KBM-7 (cell line): ENCODE measurements around the gene ST6GALNAC5.

Experiments
- DNase-seq: peaks from one replicate; pipeline ENCODE4 v3.0.0-alpha.2; 2015
- in situ Hi-C: fragments of 300-500 bp; cut with MboI; formaldehyde crosslinking; loops from 2 replicates; pipeline ENCODE4 v1.14.3; 2020; ENCODE audit warnings: low sequenced_read_pairs, low pct_unique_long_range_greater_than_20kb, mixed read lengths

ST6GALNAC5 gene

DNA sequence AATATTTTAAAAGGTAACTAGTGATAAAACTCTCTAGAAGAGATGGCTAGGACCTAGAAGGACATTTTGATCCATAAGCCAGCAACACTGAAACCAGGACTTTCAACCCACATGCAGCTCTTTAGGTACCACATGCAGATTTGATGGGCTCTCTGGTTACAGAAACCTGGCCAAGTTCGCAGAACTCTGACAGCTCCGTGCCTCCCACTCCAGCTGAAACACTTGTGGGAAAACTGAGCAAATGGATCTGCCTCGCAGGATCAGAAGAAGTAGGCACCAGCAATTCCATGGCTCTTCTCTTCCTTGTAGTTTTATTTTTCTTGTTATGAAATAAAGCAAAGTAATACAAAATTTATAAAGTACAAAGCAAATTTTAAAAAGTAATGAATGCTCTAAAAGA, 58.5 kb downstream of the ST6GALNAC5 start:
- no peak for DNase-seq
- in situ Hi-C loops = no loop called here

- in situ Hi-C loops = no loop called here
- no peak for DNase-seq
Measured at GRCh38 chr1:76928522-76928921, 61.2 kb downstream of the ST6GALNAC5 start.

DNA sequence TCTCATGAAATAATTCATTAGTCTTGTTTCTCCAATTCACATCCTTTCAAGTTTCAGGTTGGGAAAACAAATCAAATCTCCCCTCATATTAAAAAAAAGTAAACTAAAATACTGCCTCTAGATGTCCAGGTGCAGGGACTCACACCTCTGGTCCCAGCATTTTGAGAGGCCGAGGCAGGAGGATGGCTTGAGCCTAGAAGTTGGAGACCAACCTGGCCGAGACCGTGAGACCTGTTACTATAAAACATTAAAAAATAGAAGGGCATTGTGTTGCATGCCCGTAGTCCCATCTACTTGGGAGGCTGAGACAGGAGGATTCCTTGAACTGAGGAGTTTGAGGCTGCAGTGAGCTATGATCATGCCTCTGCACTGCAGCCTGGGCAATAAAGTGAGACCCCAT, 61.9 kb downstream of the ST6GALNAC5 start:
- no peak for DNase-seq
- in situ Hi-C loops = no loop called here

GRCh38 chr1:76933847-76934815, 66.9 kb downstream of the ST6GALNAC5 start:
- in situ Hi-C loops = no loop called here
- no peak for DNase-seq

- in situ Hi-C loops = no loop called here
- DNase-seq = no peak
Measured at GRCh38 chr1:76938304-76938703, 71.0 kb downstream of the ST6GALNAC5 start.

DNA sequence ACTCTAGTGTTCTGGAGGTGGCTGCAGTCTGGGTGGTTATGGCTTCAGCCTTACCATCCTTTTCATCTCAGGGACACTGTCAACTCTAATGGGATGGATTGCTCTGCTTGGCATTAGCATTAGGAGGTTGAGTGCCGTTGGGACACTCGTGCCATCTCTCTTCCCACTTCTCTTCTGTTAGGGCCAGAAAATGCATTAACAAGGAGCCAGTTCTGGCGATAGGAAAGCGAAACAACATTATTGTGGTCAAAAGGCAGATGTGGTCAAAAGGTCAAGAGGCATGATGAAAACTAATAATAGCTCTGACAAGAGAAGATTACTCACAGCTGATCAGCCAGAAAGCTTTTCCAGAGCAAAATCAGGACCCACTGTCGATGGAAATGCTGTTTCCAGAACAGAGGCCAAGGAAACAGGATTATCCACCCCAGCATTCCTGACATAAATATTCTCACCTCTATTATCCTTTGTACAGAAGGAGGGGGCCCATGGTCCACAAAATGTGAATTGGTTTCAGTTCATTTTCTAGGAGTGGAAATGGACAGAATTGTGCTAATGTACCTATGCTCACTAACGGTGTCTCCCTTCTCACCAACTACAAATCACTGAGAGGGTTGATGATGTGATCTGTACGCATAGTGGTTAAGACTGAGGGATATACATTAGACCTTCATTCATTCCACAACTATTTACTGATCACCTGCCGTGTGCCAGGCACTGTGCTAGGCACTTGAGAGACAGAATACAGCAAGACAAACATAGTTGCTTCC, 72.0 kb downstream of the ST6GALNAC5 start:
- in situ Hi-C loops = no loop called here

DNA sequence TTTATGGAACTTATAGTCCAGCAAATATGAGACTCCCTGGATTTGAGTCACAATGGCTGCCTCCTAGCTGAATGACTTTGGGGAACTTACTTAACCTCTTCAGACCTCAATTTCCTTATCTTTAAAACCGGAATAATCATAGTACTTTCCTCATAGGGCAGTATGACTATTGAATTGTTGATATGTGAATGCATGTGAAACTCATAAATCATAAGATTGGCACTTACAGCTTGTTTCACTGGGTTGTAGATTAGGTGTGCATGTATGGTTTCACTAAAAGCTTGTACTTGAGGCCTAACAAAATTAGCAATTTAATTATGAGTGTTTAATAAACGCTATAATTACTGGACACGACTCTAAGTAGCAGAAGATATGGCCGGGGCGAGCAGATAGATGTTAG, 72.5 kb downstream of the ST6GALNAC5 start:
- in situ Hi-C loops = no loop called here
- DNase-seq = no peak

More for the DNA sequence above, 72.0 kb downstream of the ST6GALNAC5 start:
- no peak for DNase-seq

GRCh38 chr1:76940571-76941335, 73.5 kb downstream of the ST6GALNAC5 start:
- in situ Hi-C loops = no loop called here
- no peak for DNase-seq

DNA sequence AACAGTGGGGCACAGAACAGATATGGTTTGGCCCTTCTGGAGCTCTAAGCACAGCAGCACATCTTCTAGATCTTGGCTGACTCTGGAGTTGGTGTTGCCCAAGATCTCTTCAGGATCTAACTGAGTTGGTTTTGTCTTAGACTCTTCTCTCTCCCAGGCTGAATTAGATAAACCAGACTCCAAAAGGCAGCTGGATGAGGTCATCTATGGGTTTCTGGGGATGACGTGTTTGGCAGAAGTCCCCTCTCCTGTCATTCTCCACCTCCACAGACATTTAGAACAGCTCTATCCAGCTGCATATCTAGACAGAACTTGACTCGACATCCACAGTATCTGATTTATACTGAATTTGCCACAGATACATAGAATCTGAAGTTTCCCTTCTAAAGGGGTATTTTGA, 75.3 kb downstream of the ST6GALNAC5 start:
- no peak for DNase-seq
- in situ Hi-C loops = no loop called here

DNA sequence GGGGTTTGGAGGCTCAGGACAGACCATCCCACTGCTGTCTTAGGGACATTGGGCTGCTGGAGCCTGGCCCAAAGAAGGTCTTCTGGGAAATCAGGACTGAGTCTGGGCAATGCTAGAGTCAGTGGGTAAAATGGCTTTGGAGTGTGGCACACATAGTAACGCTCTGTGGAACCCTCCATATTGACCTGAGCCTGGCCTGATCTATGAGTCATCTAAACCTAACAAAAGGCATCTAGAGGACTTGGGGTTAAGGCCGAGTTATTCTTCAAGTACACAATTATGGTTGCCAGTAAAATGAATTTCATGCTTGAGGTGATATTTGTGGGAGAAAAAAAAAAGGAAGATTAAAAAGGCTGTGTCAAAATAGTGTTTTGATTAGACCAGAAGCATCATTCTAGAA, 77.7 kb downstream of the ST6GALNAC5 start:
- in situ Hi-C loops = no loop called here
- DNase-seq = no peak

DNA sequence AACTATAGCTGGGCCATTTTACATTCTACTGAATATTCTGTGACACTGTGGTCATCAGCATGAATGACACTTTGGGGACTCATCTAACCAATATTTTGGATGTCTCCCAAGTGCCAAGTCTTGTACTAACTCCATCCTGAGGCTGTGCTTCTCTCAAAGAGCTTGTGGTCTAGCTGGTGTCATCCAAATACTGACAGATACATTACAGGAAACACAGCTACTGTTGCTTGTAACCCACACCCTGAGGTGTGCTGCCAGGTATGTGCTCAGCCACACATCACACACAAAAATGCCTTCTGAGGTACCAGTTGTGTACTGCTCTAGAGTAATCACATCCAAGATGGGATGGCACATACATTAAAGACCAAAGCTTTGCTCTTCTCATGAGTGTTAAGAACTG, 81.6 kb downstream of the ST6GALNAC5 start:
- no peak for DNase-seq
- in situ Hi-C loops = no loop called here

GRCh38 chr1:76949503-76949902, 82.2 kb downstream of the ST6GALNAC5 start:
- in situ Hi-C loops = no loop called here
- no peak for DNase-seq

GRCh38 chr1:76950306-76950705, 83.0 kb downstream of the ST6GALNAC5 start:
- in situ Hi-C loops = no loop called here
- DNase-seq = no peak

- in situ Hi-C loops = no loop called here
- DNase-seq = no peak
Measured at GRCh38 chr1:76951153-76951552, 83.9 kb downstream of the ST6GALNAC5 start.

GRCh38 chr1:76955652-76956051, 88.4 kb downstream of the ST6GALNAC5 start:
- in situ Hi-C loops = no loop called here
- DNase-seq = no peak

GRCh38 chr1:76957961-76958360, 90.7 kb downstream of the ST6GALNAC5 start:
- no peak for DNase-seq
- in situ Hi-C loops = no loop called here

DNA sequence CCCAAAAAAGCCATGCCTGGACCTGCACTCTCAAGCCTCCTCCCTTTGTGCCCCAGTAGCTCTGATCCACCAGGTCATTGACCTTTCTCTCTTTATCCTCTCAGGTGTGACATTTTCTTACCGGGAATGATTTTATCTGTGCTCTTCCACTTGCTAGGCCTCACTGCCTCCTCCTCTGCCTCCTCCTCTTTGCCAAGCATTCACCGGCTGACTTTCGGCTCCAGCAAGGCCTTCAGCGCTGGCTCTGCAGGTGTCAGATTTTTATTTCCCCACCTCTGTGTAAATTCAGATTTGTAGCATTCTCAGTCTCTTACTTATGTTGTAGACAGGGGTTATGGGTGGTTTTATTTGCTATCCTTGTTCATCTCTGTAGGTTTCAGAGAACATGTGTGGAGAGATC, 91.5 kb downstream of the ST6GALNAC5 start:
- in situ Hi-C loops = no loop called here
- DNase-seq = no peak

GRCh38 chr1:76959556-76959955, 92.3 kb downstream of the ST6GALNAC5 start:
- no peak for DNase-seq
- in situ Hi-C loops = no loop called here

- no peak for DNase-seq
- in situ Hi-C loops = no loop called here
Measured at GRCh38 chr1:76961181-76961819, 94.0 kb downstream of the ST6GALNAC5 start.
